HEK293 (cell line): ENCODE results near the gene EIF2B2.

Experiments
- CTCF ChIA-PET: fragments of 350-600 bp; formaldehyde crosslinking; extraction: SDS; loops from one replicate; lab custom pipeline; 2021; ENCODE audit warnings: antibody characterized with exemption; lab: Yijun Ruan, JAX
- POLR2A ChIA-PET: fragments of 300-600 bp; formaldehyde crosslinking; extraction: SDS; loops from one replicate; lab custom pipeline; 2020; ENCODE audit warnings: antibody characterized with exemption, inconsistent platforms; lab: Yijun Ruan, JAX
- H3K27ac ChIP-seq: fragments of 200-500 bp; sonication (Bioruptor generic); 2 replicates; pipeline ENCODE4 v1.5.1; 2014; ENCODE audit warnings: low read depth, low read length, control low read depth, inconsistent platforms; ENCODE audit errors: extremely low read depth
- H3K36me3 ChIP-seq, 2 experiments: fragments of 200-500 bp in 1 of 2; sonication (Bioruptor generic) in 1 of 2; 1 replicate in 1 of 2; 2 replicates in 1 of 2; pipeline ENCODE4 v1.5.1; 2014 to 2017; ENCODE audit warnings: inconsistent platforms in 2 of 2, low read length in 2 of 2; ENCODE audit not compliant: control insufficient read depth in 2 of 2, insufficient read depth in 1 of 2
- H3K4me1 ChIP-seq: fragments of 200-500 bp; sonication (Bioruptor generic); 2 replicates; pipeline ENCODE4 v1.5.1; 2014; ENCODE audit warnings: mild to moderate bottlenecking, low read length, inconsistent platforms; ENCODE audit not compliant: control insufficient read depth, insufficient read depth
- H3K4me3 ChIP-seq: 2 replicates; pipeline ENCODE4 v1.5.1; 2011; ENCODE audit warnings: low read depth, mild to moderate bottlenecking, control low read depth, low read length, moderate library complexity
- H3K9me3 ChIP-seq: fragments of 200-500 bp; sonication (Bioruptor generic); 2 replicates; pipeline ENCODE4 v1.5.1; 2014; ENCODE audit warnings: low read depth, low read length, inconsistent platforms; ENCODE audit not compliant: control insufficient read depth, insufficient read depth
- KLF1 ChIP-seq: fragments of 450-650 bp; formaldehyde crosslinking; IDR thresholded peaks from 2 replicates; pipeline ENCODE4 v1.5.1; 2016; ENCODE audit warnings: missing biosample characterization, missing genetic modification characterization
- MEIS1 ChIP-seq: sonication (generic); formaldehyde crosslinking; IDR thresholded peaks from 2 replicates; pipeline ENCODE4 v1.8.1; 2022; ENCODE audit warnings: missing genetic modification reagents, mild to moderate bottlenecking, borderline replicate concordance
- OVOL3 ChIP-seq: fragments of 450-650 bp; formaldehyde crosslinking; IDR thresholded peaks from 2 replicates; pipeline ENCODE4 v1.5.1; 2016; ENCODE audit warnings: missing biosample characterization, missing genetic modification characterization
- SCRT2 ChIP-seq: fragments of 450-650 bp; formaldehyde crosslinking; IDR thresholded peaks from 2 replicates; pipeline ENCODE4 v1.5.1; 2016; ENCODE audit warnings: missing biosample characterization, missing genetic modification characterization
- SETDB1 ChIP-seq: IDR thresholded peaks from one replicate; pipeline ENCODE4 v1.6.1; 2017; ENCODE audit warnings: mild to moderate bottlenecking, low read length, moderate library complexity, mixed read lengths; ENCODE audit not compliant: insufficient read length
- YY2 ChIP-seq: fragments of 450-650 bp; formaldehyde crosslinking; IDR thresholded peaks from 2 replicates; pipeline ENCODE4 v1.5.1; 2016; ENCODE audit warnings: missing biosample characterization, missing genetic modification characterization
- ZFP37 ChIP-seq: fragments of 450-650 bp; formaldehyde crosslinking; IDR thresholded peaks from 2 replicates; pipeline ENCODE4 v1.5.1; 2016; ENCODE audit warnings: missing biosample characterization, missing genetic modification characterization
- ZNF114 ChIP-seq: fragments of 450-650 bp; formaldehyde crosslinking; IDR thresholded peaks from 2 replicates; pipeline ENCODE4 v1.5.0; 2017; ENCODE audit warnings: missing biosample characterization, missing genetic modification characterization
- ZNF140 ChIP-seq: fragments of 450-650 bp; formaldehyde crosslinking; IDR thresholded peaks from 2 replicates; pipeline ENCODE4 v1.5.1; 2016; ENCODE audit warnings: missing biosample characterization, missing genetic modification characterization
- ZNF214 ChIP-seq: fragments of 450-650 bp; formaldehyde crosslinking; IDR thresholded peaks from 2 replicates; pipeline ENCODE4 v1.5.1; 2017; ENCODE audit warnings: missing biosample characterization, mild to moderate bottlenecking, missing genetic modification characterization, borderline replicate concordance
- ZNF223 ChIP-seq: fragments of 450-650 bp; formaldehyde crosslinking; IDR thresholded peaks from 2 replicates; pipeline ENCODE4 v1.5.1; 2016; ENCODE audit warnings: missing biosample characterization, missing genetic modification characterization
- ZNF350 ChIP-seq: fragments of 450-650 bp; formaldehyde crosslinking; IDR thresholded peaks from 2 replicates; pipeline ENCODE4 v1.5.0; 2017; ENCODE audit warnings: missing biosample characterization, mild to moderate bottlenecking, missing genetic modification characterization
- ZNF362 ChIP-seq: fragments of 450-650 bp; formaldehyde crosslinking; IDR thresholded peaks from 2 replicates; pipeline ENCODE4 v1.5.1; 2016; ENCODE audit warnings: missing biosample characterization, missing genetic modification characterization
- ZNF394 ChIP-seq: fragments of 450-650 bp; formaldehyde crosslinking; IDR thresholded peaks from 2 replicates; pipeline ENCODE4 v1.5.1; 2016; ENCODE audit warnings: missing biosample characterization, missing genetic modification characterization, mild to moderate bottlenecking, moderate library complexity, borderline replicate concordance
- ZNF423 ChIP-seq: fragments of 450-650 bp; formaldehyde crosslinking; IDR thresholded peaks from 2 replicates; pipeline ENCODE4 v1.5.1; 2016; ENCODE audit warnings: missing biosample characterization, missing genetic modification characterization
- ZNF514 ChIP-seq: fragments of 450-650 bp; formaldehyde crosslinking; IDR thresholded peaks from 2 replicates; pipeline ENCODE4 v1.5.1; 2016; ENCODE audit warnings: missing biosample characterization, missing genetic modification characterization
- ZNF530 ChIP-seq: fragments of 450-650 bp; formaldehyde crosslinking; IDR thresholded peaks from 2 replicates; pipeline ENCODE4 v1.5.1; 2016; ENCODE audit warnings: low read depth, missing biosample characterization, missing genetic modification characterization
- ZNF549 ChIP-seq: fragments of 450-650 bp; IDR thresholded peaks from 2 replicates; pipeline ENCODE4 v1.5.1; 2018; ENCODE audit warnings: missing biosample characterization, missing genetic modification characterization, mild to moderate bottlenecking, inconsistent platforms, moderate library complexity
- ZNF596 ChIP-seq: fragments of 450-650 bp; IDR thresholded peaks from 2 replicates; pipeline ENCODE4 v1.5.0; 2018; ENCODE audit warnings: missing biosample characterization, mild to moderate bottlenecking, missing genetic modification characterization, moderate library complexity
- ZNF624 ChIP-seq: fragments of 450-650 bp; formaldehyde crosslinking; IDR thresholded peaks from 2 replicates; pipeline ENCODE4 v1.5.1; 2017; ENCODE audit warnings: missing biosample characterization, missing genetic modification characterization
- ZNF626 ChIP-seq: fragments of 450-650 bp; sonication (Bioruptor Pico); formaldehyde crosslinking; IDR thresholded peaks from 2 replicates; pipeline ENCODE4 v1.5.1; 2018; ENCODE audit warnings: missing biosample characterization, missing genetic modification characterization, inconsistent platforms
- ZNF660 ChIP-seq: fragments of 450-650 bp; IDR thresholded peaks from 2 replicates; pipeline ENCODE4 v1.5.1; 2018; ENCODE audit warnings: missing biosample characterization, mild to moderate bottlenecking, missing genetic modification characterization
- ZNF776 ChIP-seq: fragments of 450-650 bp; formaldehyde crosslinking; IDR thresholded peaks from 2 replicates; pipeline ENCODE4 v1.5.0; 2017; ENCODE audit warnings: missing biosample characterization, missing genetic modification characterization, borderline replicate concordance
- ZSCAN16 ChIP-seq: fragments of 450-650 bp; formaldehyde crosslinking; IDR thresholded peaks from 2 replicates; pipeline ENCODE4 v1.5.1; 2016; ENCODE audit warnings: missing biosample characterization, missing genetic modification characterization
- TF ChIP-seq, protein P1 (sequence below): fragments of 450-650 bp; IDR thresholded peaks from 2 replicates; pipeline ENCODE4 v1.5.1; 2018; ENCODE audit warnings: missing biosample characterization, missing genetic modification characterization
- TF ChIP-seq, protein P2 (sequence below): fragments of 450-650 bp; formaldehyde crosslinking; IDR thresholded peaks from 2 replicates; pipeline ENCODE4 v1.5.1; 2017; ENCODE audit warnings: missing biosample characterization, missing genetic modification characterization
- TF ChIP-seq, protein P3 (sequence below): fragments of 450-650 bp; formaldehyde crosslinking; IDR thresholded peaks from 2 replicates; pipeline ENCODE4 v1.5.0; 2017; ENCODE audit warnings: missing biosample characterization, missing genetic modification characterization, borderline replicate concordance

Gene EIF2B2

GRCh38 chr14:74977164-74977900 lies 25.4 kb upstream of the EIF2B2 start:
- no peaks in the 10 kb centered on the region for H3K9me3 ChIP-seq
- H3K4me1 ChIP-seq = no peaks in the 10 kb centered on the region; the same call in 1 of the 2 replicates
- H3K4me3 ChIP-seq = no peak overlapping the region
- TF ChIP-seq YY2 (tag by site-specific recombination) = no peak
- TF ChIP-seq, protein P1, sequence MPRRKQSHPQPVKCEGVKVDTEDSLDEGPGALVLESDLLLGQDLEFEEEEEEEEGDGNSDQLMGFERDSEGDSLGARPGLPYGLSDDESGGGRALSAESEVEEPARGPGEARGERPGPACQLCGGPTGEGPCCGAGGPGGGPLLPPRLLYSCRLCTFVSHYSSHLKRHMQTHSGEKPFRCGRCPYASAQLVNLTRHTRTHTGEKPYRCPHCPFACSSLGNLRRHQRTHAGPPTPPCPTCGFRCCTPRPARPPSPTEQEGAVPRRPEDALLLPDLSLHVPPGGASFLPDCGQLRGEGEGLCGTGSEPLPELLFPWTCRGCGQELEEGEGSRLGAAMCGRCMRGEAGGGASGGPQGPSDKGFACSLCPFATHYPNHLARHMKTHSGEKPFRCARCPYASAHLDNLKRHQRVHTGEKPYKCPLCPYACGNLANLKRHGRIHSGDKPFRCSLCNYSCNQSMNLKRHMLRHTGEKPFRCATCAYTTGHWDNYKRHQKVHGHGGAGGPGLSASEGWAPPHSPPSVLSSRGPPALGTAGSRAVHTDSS (tag by site-specific recombination) = no peak
- no peak for TF ChIP-seq MEIS1
- TF ChIP-seq ZNF626 = no peak
- no peak for TF ChIP-seq ZNF514 (tag by site-specific recombination)
- TF ChIP-seq ZNF624 = no peak
- TF ChIP-seq ZNF530 = no peak
- TF ChIP-seq SCRT2 = no peak
- no peak for TF ChIP-seq ZNF214
- TF ChIP-seq ZNF596 (tag by site-specific recombination) = no peak
- TF ChIP-seq ZNF776 (tag by site-specific recombination) = no peak
- TF ChIP-seq ZNF140 = no peak
- TF ChIP-seq, protein P2, sequence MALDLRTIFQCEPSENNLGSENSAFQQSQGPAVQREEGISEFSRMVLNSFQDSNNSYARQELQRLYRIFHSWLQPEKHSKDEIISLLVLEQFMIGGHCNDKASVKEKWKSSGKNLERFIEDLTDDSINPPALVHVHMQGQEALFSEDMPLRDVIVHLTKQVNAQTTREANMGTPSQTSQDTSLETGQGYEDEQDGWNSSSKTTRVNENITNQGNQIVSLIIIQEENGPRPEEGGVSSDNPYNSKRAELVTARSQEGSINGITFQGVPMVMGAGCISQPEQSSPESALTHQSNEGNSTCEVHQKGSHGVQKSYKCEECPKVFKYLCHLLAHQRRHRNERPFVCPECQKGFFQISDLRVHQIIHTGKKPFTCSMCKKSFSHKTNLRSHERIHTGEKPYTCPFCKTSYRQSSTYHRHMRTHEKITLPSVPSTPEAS (tag by site-specific recombination) = no peak
- no peak for TF ChIP-seq ZNF114 (tag by site-specific recombination)
- ChIA-PET POLR2A (no interaction called here), CTCF (interaction anchor here (0.6 kb wide), 1 partner anchor 46 kb away, joined by 3 read pairs; no protein-coding TSS in a partner anchor)
- no peak overlapping the region for H3K27ac ChIP-seq
- H3K36me3 ChIP-seq = no peaks in the 10 kb centered on the region

GRCh38 chr14:74977901-74978385 lies 24.8 kb upstream of the EIF2B2 start:
- no peak overlapping the region for H3K27ac ChIP-seq
- H3K36me3 ChIP-seq = no peaks in the 10 kb centered on the region
- no peaks in the 10 kb centered on the region; the same call in 1 of the 2 replicates for H3K4me1 ChIP-seq
- H3K9me3 ChIP-seq = no peaks in the 10 kb centered on the region
- no peak overlapping the region for H3K4me3 ChIP-seq
- CTCF ChIA-PET = interaction anchor here (0.8 to 1.0 kb wide), 2 partner anchors 33 to 111 kb away, joined by 3 to 5 read pairs; no protein-coding TSS in a partner anchor
- POLR2A ChIA-PET = no interaction called here
- no peak for TF ChIP-seq ZFP37 (tag by site-specific recombination)
- TF ChIP-seq ZNF423 = no peak
- TF ChIP-seq OVOL3 (tag by site-specific recombination) = no peak
- TF ChIP-seq KLF1 (tag by site-specific recombination) = no peak
- TF ChIP-seq, protein P3, sequence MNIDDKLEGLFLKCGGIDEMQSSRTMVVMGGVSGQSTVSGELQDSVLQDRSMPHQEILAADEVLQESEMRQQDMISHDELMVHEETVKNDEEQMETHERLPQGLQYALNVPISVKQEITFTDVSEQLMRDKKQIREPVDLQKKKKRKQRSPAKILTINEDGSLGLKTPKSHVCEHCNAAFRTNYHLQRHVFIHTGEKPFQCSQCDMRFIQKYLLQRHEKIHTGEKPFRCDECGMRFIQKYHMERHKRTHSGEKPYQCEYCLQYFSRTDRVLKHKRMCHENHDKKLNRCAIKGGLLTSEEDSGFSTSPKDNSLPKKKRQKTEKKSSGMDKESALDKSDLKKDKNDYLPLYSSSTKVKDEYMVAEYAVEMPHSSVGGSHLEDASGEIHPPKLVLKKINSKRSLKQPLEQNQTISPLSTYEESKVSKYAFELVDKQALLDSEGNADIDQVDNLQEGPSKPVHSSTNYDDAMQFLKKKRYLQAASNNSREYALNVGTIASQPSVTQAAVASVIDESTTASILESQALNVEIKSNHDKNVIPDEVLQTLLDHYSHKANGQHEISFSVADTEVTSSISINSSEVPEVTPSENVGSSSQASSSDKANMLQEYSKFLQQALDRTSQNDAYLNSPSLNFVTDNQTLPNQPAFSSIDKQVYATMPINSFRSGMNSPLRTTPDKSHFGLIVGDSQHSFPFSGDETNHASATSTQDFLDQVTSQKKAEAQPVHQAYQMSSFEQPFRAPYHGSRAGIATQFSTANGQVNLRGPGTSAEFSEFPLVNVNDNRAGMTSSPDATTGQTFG = no peak
- TF ChIP-seq ZSCAN16 (tag by site-specific recombination) = no peak
- TF ChIP-seq ZNF362 (tag by site-specific recombination) = no peak
- TF ChIP-seq SETDB1 = no peak
- no peak for TF ChIP-seq ZNF223
- TF ChIP-seq ZNF660 (tag by site-specific recombination) = no peak
- TF ChIP-seq, protein P1 (tag by site-specific recombination) = no peak
- no peak for TF ChIP-seq ZNF549 (tag by site-specific recombination)
- no peak for TF ChIP-seq ZNF394 (tag by site-specific recombination)
- TF ChIP-seq ZNF350 (tag by site-specific recombination) = no peak
